GM18505 (cell line): ENCODE data around the gene PDE8A.
A peak's percentile ranks its signal among the peaks of the same experiment; 100 is the strongest.
"Not testable (repeated sequence)": the region's sequence is repeated elsewhere in the genome, so short reads cannot be mapped to it uniquely, and the experiment has no call there.

Source experiments
- ATAC-seq: cut with Tn5 transposase; IDR thresholded peaks from one replicate; pipeline ENCODE4 v1.9.1; 2021; ENCODE audit not compliant: unreplicated experiment
- POLR2A ChIP-seq: IDR thresholded peaks from 4 replicates; pipeline ENCODE4 v1.6.1; 2011; ENCODE audit warnings: borderline replicate concordance; ENCODE audit not compliant: insufficient read depth, insufficient read length; ENCODE audit errors: extremely low read depth

The PDE8A gene

DNA sequence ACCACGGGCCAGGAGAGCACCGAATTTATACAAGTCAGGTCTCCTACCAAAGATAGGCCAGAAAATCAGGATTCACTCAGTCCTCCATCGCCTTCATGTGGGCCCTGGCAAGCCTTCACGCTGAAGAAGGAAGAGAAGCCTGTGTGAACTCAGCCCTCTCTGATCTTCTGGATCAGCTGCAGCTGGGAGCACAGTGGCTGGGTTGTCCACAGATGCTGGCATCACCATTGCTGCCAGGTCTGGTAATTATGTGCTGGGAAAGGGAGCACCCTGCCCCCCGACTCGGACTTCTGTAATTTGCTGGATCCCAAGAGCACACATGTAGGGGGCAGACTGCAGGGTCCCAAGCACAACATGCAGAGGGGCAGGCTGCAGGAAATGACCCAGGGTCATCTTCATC lies 12.4 kb upstream of the PDE8A start:
- no peak for ATAC-seq
- no peak for TF ChIP-seq POLR2A

- no peak for TF ChIP-seq POLR2A
- no peak for ATAC-seq
Observed at GRCh38 chr15:84970843-84971242, 10.8 kb upstream of the PDE8A start.

DNA sequence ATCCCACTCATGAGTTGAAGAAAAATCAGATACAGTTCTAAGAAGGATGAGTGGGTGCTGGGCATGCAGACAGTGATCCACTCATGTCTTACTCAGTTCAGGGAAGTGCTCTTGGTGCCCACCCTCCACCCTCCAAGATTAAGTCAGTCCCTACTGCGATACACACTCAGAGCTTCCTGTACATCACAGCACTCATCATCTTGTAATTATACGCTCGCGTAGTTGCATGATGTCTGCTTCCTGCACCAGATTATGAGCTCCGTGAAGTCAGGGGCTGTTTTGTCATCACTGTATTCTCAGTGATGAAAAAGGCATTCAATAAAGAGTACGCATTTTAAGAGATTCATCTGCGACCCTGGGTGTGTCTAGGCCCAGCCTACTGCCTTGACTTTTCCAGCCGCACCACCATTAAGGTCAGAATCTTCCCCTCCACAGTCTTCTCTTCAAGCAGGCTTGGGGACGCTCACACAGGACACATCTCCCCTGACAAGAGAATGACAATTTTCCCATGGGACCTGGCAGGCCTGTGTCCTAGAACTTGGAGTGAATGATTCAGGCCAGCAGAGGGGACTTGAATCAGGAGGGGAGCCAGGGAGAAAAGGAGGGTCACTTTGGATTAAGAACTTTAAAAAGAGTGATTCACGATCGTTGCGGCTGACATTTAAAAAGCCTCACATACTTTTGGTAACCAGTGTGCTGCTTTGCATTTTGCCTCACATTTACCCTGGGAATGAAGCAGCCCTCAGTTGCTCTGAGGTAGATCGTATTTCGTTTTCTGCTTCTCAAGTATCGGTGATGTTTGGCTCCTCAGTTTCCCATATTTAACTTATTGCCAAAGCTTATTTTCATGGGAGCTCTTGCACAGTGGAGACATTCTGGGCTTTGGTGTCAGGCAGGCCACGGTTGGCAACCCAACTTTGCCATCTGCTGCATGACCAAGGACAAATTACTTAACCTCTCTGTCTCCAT lies 7.9 kb upstream of the PDE8A start:
- ATAC-seq = no peak
- TF ChIP-seq POLR2A = no peak

DNA sequence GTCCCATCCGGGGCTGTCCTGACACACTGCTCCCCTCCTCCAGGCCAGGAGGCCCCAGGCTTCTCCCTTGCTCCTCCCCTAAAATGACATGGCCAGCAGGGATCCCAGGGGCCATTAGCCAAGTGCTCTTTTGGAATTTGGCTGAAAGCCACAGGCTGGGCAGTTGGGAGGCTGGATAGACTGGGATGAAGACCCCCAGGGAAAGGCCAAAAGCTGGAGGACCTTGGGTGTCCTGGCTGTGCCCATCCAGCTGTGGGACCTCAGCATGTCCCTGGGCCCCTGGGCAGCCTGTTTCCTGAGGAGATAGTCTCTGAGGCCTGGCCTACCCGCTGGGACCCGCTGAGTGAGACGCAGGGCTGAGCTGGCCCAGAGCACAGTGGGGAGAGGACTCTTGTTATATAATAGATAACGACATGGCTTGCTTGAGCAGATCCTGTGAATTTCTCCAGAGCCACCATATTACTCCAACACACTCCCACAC lies 5.7 kb upstream of the PDE8A start:
- TF ChIP-seq POLR2A = no peak
- no peak for ATAC-seq

DNA sequence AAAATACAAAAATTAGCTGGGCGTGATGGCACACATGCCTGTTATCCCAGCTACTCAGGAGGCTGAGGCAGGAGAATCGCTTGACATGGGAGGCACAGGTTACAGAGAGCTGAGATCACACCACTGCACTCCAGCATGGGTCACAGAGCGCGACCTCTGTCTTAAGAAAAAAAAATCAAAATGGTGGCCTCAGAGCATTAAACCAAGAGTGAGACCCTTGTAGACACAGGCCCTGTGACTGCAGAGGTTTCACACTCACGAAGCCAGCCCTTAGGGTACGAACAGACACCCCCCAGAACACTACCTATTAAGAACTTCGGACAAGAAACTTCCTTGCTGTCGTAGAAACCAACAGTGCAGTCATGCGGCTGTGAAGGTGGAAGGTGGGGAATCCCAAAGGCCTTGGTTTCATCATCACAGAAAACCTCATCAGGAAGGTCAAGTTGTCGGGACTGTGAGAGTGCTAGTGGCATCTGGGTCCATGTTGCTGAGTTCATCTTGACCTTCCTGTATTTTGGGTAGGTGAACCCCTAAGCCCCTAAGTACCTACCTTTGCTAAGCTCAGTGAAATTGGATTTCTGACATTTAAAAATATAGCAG lies 4.8 kb upstream of the PDE8A start:
- peak; percentile 18 for TF ChIP-seq POLR2A
- ATAC-seq = no peak

- no peak for ATAC-seq
- no peak for TF ChIP-seq POLR2A
Observed at GRCh38 chr15:84979651-84980050, 2.0 kb upstream of the PDE8A start.

GRCh38 chr15:84980196-84981053 lies 1.2 kb upstream of the PDE8A start:
- peak; percentile 47 for ATAC-seq
- peak; percentile 68 for TF ChIP-seq POLR2A

GRCh38 chr15:84981054-84981710 lies 474 bp upstream of the PDE8A start:
- TF ChIP-seq POLR2A = peak; percentile 24

DNA sequence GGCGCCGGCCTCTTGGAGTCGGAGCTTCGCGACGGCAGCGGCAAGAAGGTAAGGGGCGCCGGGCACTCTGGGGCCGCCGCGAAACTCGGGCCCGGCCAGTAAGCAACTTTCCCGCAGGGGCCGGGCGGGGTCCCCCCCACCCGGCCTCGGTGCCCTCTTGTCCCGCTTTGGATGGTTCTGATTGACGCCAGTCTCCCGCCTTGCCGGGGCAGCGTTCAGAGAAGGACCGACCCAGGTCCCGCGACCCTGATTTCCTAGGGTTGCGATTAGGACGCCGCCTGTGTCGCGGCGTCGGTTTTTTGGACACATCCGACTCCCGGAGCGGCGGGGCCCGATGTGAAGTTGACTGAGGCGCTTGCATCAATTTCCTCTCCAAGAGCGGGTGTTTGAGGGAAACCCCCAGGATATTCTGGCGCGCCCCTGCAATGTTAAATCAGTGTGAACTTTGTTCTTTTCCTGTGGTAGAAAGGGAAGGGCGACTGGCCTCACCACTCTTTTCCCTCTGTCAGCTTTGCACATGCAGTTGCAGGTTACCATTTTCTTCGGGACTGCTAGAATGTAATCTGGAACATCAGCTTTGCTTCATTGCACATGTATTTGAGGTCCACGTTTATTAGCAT lies 755 bp downstream of the PDE8A start:
- TF ChIP-seq POLR2A = peak; percentile 50
- ATAC-seq = peak; percentile 0

More at GRCh38 chr15:84981054-84981710, 474 bp upstream of the PDE8A start:
- ATAC-seq = peak; percentile 62

GRCh38 chr15:84983294-84983693 lies 1.6 kb downstream of the PDE8A start:
- no peak for TF ChIP-seq POLR2A
- ATAC-seq = no peak

DNA sequence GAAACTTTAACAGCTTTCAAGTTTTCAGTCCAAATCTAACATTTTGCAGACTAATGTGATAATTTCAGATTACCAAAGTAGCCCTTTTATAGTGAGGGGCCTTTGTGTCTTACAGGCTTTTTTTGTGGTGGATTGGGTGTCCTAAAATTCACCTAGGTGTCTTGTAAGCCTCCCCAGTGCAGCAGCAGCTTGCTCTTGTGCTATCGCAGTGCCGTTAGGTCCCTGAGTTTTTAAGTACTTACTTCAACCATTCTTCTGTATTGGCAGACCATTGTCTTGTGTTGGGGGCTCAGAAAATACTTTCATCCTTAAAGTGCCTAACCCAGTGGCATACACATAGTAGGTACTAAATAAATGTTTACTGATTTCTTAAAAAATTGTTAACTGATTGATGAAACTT lies 2.1 kb downstream of the PDE8A start:
- no peak for TF ChIP-seq POLR2A
- ATAC-seq = no peak

DNA sequence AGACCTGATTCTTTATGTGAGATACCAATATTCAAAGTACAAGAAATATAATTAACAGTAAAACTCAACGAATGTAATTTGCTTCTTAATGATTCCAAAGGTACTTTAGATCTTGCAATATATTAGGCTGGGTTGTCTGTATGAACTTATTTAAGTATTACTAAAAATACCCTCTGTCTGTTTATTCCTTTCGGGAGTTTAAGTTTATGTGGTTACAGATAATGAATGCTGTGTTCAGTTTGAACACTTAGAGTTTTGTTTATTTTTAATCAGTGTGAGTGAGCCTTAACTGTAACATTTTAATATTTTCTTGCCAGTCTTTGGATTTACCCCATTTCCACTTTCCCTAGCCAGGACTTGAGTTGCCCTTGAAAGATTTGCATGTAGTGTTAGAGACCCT lies 3.5 kb downstream of the PDE8A start:
- ATAC-seq = no peak
- TF ChIP-seq POLR2A = no peak

- not testable (repeated sequence) for ATAC-seq
Observed at GRCh38 chr15:84987351-84987750, 5.7 kb downstream of the PDE8A start.
